Thyroid gland (tissue), 4 donors: ENCODE measurements around the gene ATMIN.

ENCODE experiments used
- CTCF ChIP-seq, 6 experiments: fragments of 200-600 bp in 3 of 6; fragments of 450-650 bp in 3 of 6; sonication (generic) in 3 of 6; IDR thresholded peaks; one replicate each; pipeline ENCODE4 v1.5.1; 2016 to 2019; ENCODE audit warnings: antibody characterized with exemption in 6 of 6, mild to moderate bottlenecking in 2 of 6, inconsistent platforms in 1 of 6, moderate library complexity in 1 of 6
- POLR2A ChIP-seq, 2 donors: fragments of 450-650 bp; IDR thresholded peaks; one replicate each; pipeline ENCODE4 v1.6.1; 2017; ENCODE audit warnings: antibody characterized with exemption in 2 of 2, mild to moderate bottlenecking in 2 of 2, moderate library complexity in 1 of 2

GRCh38 chr16:81096715-81097208, 61.1 kb downstream of the ATMIN start:
- no peak for TF ChIP-seq POLR2A (IDR thresholded peaks at IDR 0.05)
- no peak for TF ChIP-seq CTCF (IDR thresholded peaks at IDR 0.05)
